RWPE2 (cell line): ENCODE results near the gene PTPRCAP.

Source experiments
- ATAC-seq: fragments of 200-7000 bp; cut with Tn5 transposase; 3 replicates; pipeline ENCODE4 v1.9.1; 2021; ENCODE audit warnings: low read depth
- DNase-seq: peaks from one replicate; pipeline ENCODE4 v3.0.0-alpha.2; 2020; ENCODE audit warnings: low spot score
- H3K27ac ChIP-seq: fragments of 450-650 bp; 2 replicates; pipeline ENCODE4 v1.5.1; 2017; ENCODE audit warnings: mild to moderate bottlenecking; ENCODE audit not compliant: poor library complexity, severe bottlenecking
- H3K27me3 ChIP-seq: fragments of 250-450 bp; sonication (Bioruptor Pico); 2 replicates; pipeline ENCODE4 v1.5.1; 2021; ENCODE audit warnings: mild to moderate bottlenecking, moderate library complexity; ENCODE audit not compliant: insufficient read depth, poor library complexity, severe bottlenecking
- H3K36me3 ChIP-seq: fragments of 250-450 bp; sonication (Bioruptor Pico); 2 replicates; pipeline ENCODE4 v1.5.1; 2020; ENCODE audit warnings: low read depth, mild to moderate bottlenecking, moderate library complexity
- H3K4me1 ChIP-seq: fragments of 250-450 bp; sonication (Bioruptor Pico); 2 replicates; pipeline ENCODE4 v1.5.1; 2021; ENCODE audit warnings: mild to moderate bottlenecking, moderate library complexity; ENCODE audit not compliant: insufficient read depth, poor library complexity, severe bottlenecking
- H3K4me3 ChIP-seq: fragments of 250-450 bp; sonication (Bioruptor Pico); 2 replicates; pipeline ENCODE4 v1.5.1; 2021; ENCODE audit warnings: mild to moderate bottlenecking, moderate library complexity; ENCODE audit not compliant: severe bottlenecking
- H3K9me3 ChIP-seq: fragments of 250-450 bp; sonication (Bioruptor Pico); 2 replicates; pipeline ENCODE4 v1.5.1; 2021; ENCODE audit warnings: mild to moderate bottlenecking, moderate library complexity; ENCODE audit not compliant: severe bottlenecking
- TF ChIP-seq, protein P1 (sequence below): fragments of 450-650 bp; IDR thresholded peaks from one replicate; pipeline ENCODE4 v1.5.1; 2017; ENCODE audit warnings: mild to moderate bottlenecking, moderate library complexity; ENCODE audit not compliant: poor library complexity, severe bottlenecking

PTPRCAP gene

DNA sequence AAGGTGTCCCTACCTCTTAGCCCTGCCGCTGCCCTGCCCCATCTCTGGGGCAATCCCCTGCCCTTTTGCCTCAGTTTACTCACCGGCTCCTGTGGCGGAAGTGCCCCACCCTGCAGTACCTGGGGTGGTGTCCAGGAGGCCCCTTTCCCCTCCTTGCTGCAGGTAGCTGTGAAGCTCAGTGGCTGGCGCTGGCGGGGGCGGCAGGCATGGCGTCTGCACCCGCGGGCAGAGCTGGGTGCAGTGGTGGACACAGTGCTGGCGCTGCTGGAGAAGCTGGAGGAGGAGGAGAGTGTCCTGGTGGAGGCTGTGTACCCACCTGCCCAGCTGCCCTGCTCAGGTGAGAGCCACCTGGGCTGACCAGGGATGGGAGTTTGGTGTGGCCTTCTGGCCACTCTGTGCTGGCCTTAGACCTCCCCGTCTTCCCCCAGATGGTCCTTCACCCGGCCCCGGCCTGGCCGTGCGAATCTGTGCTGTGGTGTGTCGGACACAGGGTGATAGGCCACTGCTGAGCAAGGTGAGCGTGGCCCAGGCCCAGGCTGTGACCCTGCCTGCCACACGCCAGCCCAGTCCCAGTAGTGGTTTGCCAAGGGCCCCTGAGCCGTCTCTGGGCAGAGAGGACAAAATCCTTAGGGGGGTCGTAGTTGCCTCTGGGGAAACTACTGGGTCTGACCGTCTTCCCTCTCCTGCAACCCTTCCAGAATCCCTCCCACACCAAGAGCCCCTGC is 18.0 kb downstream of the PTPRCAP start:
- no peak overlapping the region for H3K27ac ChIP-seq

DNA sequence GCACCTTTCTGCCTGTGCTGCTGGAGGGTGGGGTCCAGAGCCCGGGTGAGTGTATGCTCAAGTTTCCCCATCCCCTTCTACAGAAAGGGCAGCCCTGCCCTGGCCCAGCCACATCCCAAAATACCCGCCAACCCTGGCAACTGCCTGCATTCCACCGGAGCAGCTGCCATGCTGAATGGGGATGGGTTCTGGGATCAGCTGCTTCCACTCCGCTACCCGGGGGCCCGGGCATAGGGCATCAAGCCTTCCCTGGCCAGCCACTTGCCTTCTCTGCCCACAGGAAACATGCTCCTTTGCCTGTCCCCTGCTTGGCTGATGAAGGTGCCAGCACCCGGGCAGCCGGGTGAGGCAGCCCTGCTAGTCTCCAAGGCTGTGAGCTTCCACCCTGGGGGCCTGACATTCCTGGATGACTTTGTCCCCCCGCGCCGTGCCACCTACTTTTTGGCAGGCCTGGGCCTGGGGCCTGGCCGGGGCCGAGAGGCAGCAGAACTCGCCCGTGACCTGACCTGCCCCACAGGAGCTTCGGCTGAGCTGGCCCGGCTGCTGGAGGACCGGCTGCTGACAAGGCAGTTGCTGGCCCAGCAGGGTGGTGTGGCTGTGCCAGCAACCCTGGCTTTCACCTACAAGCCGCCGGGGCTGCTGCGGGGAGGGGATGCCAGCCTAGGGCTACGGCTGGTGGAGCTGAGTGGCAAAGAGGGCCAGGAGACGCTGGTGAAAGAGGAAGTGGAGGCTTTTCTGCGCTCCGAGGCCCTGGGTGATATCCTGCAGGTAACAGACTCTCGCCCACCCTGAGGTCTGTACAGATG is 18.8 kb downstream of the PTPRCAP start:
- Histone ChIP-seq H3K9me3 (no peaks in the 10 kb centered on the region), H3K36me3 (no peaks in the 10 kb centered on the region), H3K4me1 (peaks cover 3% of the 10 kb centered on the region), H3K27me3 (no peaks in the 10 kb centered on the region), H3K27ac (no peak overlapping the region), H3K4me3 (no peak overlapping the region)
- DNase-seq (no peak), ATAC-seq (no peak)
- TF ChIP-seq, protein P1, sequence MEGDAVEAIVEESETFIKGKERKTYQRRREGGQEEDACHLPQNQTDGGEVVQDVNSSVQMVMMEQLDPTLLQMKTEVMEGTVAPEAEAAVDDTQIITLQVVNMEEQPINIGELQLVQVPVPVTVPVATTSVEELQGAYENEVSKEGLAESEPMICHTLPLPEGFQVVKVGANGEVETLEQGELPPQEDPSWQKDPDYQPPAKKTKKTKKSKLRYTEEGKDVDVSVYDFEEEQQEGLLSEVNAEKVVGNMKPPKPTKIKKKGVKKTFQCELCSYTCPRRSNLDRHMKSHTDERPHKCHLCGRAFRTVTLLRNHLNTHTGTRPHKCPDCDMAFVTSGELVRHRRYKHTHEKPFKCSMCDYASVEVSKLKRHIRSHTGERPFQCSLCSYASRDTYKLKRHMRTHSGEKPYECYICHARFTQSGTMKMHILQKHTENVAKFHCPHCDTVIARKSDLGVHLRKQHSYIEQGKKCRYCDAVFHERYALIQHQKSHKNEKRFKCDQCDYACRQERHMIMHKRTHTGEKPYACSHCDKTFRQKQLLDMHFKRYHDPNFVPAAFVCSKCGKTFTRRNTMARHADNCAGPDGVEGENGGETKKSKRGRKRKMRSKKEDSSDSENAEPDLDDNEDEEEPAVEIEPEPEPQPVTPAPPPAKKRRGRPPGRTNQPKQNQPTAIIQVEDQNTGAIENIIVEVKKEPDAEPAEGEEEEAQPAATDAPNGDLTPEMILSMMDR = no peak

More for the DNA sequence above, 18.0 kb downstream of the PTPRCAP start:
- H3K27me3 ChIP-seq = no peaks in the 10 kb centered on the region
- H3K4me1 ChIP-seq = peaks cover 3% of the 10 kb centered on the region
- H3K9me3 ChIP-seq = no peaks in the 10 kb centered on the region
- ATAC-seq (no peak), DNase-seq (no peak)
- H3K36me3 ChIP-seq = no peaks in the 10 kb centered on the region
- TF ChIP-seq, protein P1 = no peak
- H3K4me3 ChIP-seq = no peak overlapping the region

DNA sequence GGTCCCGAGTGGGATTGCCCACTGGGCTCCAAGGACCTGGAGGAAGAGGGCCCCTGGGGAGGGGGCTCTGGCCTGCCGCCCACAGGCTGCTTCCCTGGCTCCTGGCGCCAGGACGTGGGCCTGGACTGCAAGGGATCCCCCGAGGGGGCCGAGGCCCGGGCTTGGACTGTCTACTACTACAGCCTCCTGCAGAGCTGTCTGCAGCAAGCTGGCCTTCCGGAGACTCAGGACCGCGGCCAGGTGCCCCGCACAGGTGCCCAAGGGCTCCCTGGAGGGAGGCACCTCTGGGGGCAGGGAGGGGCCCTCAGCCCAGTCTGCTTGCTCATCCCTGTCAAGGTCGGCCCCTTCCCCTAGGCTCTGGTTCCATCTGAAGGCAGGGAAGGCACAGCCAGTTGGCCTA is 20.1 kb downstream of the PTPRCAP start:
- no peak for DNase-seq
- TF ChIP-seq, protein P1 = no peak
- no peak overlapping the region for H3K4me3 ChIP-seq
- ATAC-seq = no peak
- H3K4me1 ChIP-seq = no peaks in the 10 kb centered on the region
- no peaks in the 10 kb centered on the region for H3K9me3 ChIP-seq
- H3K36me3 ChIP-seq = no peaks in the 10 kb centered on the region
- no peaks in the 10 kb centered on the region for H3K27me3 ChIP-seq
- H3K27ac ChIP-seq = no peak overlapping the region

DNA sequence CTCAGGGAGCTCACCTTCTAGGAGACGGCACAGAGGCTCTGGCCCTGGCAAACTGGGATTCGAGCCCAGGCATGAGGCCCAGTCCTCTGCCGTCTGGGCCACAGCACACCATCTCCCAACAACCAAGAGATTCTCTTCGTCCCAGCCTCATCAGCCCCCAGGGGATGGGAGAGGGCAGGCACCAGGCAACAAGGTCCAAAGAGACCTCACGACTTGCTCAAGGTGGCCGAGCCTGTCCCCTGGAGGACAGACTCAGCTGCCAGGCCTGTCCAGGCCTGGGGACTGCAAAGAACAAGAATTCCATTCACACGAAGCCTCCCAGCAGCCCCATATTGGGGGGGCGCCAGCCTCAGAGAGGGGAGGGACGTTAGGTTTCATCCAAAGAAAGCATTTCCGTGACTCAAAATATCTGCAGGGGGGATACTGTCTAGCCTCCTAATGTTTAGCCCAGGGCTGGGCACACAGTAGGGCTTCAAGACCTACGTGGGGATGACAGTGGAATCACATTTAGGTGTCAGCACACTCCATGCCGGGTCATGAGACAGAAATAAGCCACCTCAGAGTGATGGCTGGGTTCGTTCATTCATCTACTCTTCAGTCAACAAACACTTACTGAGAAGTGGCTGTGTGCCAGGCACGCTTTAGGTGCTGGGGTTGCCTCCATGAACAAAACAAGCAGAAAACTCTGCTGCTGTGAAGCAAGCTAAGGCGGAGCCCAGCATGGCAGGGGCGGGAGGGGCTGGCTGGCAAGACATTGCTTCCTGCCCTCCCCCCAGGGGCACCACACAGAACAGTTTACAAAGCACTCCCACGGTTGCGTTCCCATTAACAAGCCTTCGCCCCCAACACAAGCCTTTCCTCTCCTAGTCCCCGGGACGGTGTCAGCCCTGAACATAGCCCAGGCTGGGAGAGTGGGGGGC is 20.8 kb downstream of the PTPRCAP start:
- Histone ChIP-seq H3K27me3 (no peaks in the 10 kb centered on the region), H3K4me1 (no peaks in the 10 kb centered on the region), H3K36me3 (no peaks in the 10 kb centered on the region), H3K27ac (no peak overlapping the region), H3K9me3 (no peaks in the 10 kb centered on the region), H3K4me3 (no peak overlapping the region)
- ATAC-seq (no peak), DNase-seq (no peak)
- TF ChIP-seq, protein P1 = no peak
